Measurements from ENCODE around the gene ETF1. TPM values are rescaled to one million over a fixed set of nuclear protein-coding genes. Genes with fewer than 3 reads are reported as not detected.

ETF1 gene
- total RNA-seq, 1 donor from 2014 or later = 149 TPM

GRCh38 chr5:138498376-138498775 lies 44.7 kb downstream of the ETF1 start:
- DNase-seq (ENCODE audit: low read depth) = no peak
- no peak overlapping the region for H3K4me3 ChIP-seq (ENCODE audit: low read depth, low read length)
- no peaks in the 10 kb centered on the region for H3K27me3 ChIP-seq (ENCODE audit: control insufficient read depth, insufficient read depth, low read length)
- no peaks in the 10 kb centered on the region for H3K36me3 ChIP-seq (ENCODE audit: control insufficient read depth, insufficient read depth, low read length)
- TF ChIP-seq CTCF (IDR thresholded peaks at IDR 0.05; ENCODE audit: insufficient read depth, low read length, poor library complexity, severe bottlenecking) = no peak

- no peaks in the 10 kb centered on the region for H3K36me3 ChIP-seq (ENCODE audit: control insufficient read depth, insufficient read depth, low read length)
- peaks cover 8% of the 10 kb centered on the region for H3K27me3 ChIP-seq (ENCODE audit: control insufficient read depth, insufficient read depth, low read length)
- no peak for DNase-seq (ENCODE audit: low read depth)
- TF ChIP-seq CTCF (IDR thresholded peaks at IDR 0.05; ENCODE audit: insufficient read depth, low read length, poor library complexity, severe bottlenecking) = no peak
- no peak overlapping the region for H3K4me3 ChIP-seq (ENCODE audit: low read depth, low read length)
Measured at GRCh38 chr5:138495351-138495750, 47.7 kb downstream of the ETF1 start.

- Histone ChIP-seq H3K36me3 (ENCODE audit: control insufficient read depth, insufficient read depth, low read length) (no peaks in the 10 kb centered on the region), H3K27me3 (ENCODE audit: control insufficient read depth, insufficient read depth, low read length) (peaks cover 10% of the 10 kb centered on the region), H3K4me3 (ENCODE audit: low read depth, low read length) (peak overlapping the region; percentile 38)
- TF ChIP-seq CTCF (IDR thresholded peaks at IDR 0.05; ENCODE audit: insufficient read depth, low read length, poor library complexity, severe bottlenecking) = no peak
- no peak for DNase-seq (ENCODE audit: low read depth)
Measured at GRCh38 chr5:138492560-138493045, 50.4 kb downstream of the ETF1 start.

- Histone ChIP-seq H3K27me3 (ENCODE audit: control insufficient read depth, insufficient read depth, low read length) (peaks cover 10% of the 10 kb centered on the region), H3K36me3 (ENCODE audit: control insufficient read depth, insufficient read depth, low read length) (no peaks in the 10 kb centered on the region), H3K4me3 (ENCODE audit: low read depth, low read length) (peak overlapping the region; percentile 38)
- peak; percentile 53 for DNase-seq (ENCODE audit: low read depth)
- TF ChIP-seq CTCF (IDR thresholded peaks at IDR 0.05; ENCODE audit: insufficient read depth, low read length, poor library complexity, severe bottlenecking) = no peak
Measured at GRCh38 chr5:138491669-138492559, 51.1 kb downstream of the ETF1 start.

GRCh38 chr5:138491284-138491648 lies 51.8 kb downstream of the ETF1 start:
- DNase-seq (ENCODE audit: low read depth) = no peak
- no peak for TF ChIP-seq CTCF (IDR thresholded peaks at IDR 0.05; ENCODE audit: insufficient read depth, low read length, poor library complexity, severe bottlenecking)
- no peak overlapping the region for H3K4me3 ChIP-seq (ENCODE audit: low read depth, low read length)
- H3K27me3 ChIP-seq (ENCODE audit: control insufficient read depth, insufficient read depth, low read length) = peaks cover 10% of the 10 kb centered on the region
- no peaks in the 10 kb centered on the region for H3K36me3 ChIP-seq (ENCODE audit: control insufficient read depth, insufficient read depth, low read length)
